GM19372 (cell line): ENCODE data around the gene ROPN1L.

Experiments used
- ATAC-seq: cut with Tn5 transposase; IDR thresholded peaks from one replicate; pipeline ENCODE4 v1.9.1; 2021; ENCODE audit warnings: mild to moderate bottlenecking, low read depth, moderate library complexity; ENCODE audit not compliant: unreplicated experiment

The ROPN1L gene

DNA sequence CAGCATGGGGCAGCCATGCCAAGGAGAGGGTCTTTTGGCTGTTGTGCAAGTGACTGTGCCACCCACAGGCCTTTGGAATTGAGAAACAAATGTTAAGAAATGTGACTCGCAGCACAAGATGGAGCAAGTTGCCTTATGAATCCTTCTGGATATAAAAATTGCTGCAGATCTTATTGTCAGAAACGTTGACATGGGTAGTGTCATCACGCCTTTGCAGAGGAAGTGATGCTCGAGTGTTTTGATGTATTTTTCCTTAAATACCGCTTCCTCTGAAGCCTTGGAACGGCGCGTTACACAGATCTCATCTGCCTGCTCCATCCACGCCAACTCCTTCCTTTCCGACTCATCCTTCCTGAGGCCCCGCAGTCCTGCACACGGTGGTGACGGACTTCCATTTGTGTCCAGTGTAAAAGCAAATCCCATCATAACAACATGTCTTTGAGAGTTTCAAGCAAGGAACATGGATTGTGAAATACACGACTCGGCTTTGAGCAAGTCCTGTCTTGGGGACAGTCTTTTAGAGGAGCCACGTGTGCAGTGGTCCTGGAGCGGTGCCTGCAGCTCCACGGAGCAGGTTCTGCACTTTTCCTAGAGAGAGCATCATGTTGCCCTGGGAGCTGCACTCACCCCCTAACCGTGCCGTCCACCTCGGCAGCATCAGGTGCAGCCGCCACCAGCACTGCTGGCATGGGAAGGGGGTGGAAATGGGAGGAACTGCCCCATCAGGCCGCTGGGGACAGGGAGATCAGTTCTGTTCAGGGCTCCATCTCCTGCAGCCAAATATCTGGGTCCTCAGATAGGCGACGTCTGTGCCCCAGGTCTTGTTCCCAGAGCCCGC is 15.1 kb downstream of the ROPN1L start:
- ATAC-seq, result no peak

- no peak for ATAC-seq
Measured at GRCh38 chr5:10457682-10458574, 16.2 kb downstream of the ROPN1L start.

- no peak for ATAC-seq
Measured at GRCh38 chr5:10459080-10460055, 17.7 kb downstream of the ROPN1L start.

DNA sequence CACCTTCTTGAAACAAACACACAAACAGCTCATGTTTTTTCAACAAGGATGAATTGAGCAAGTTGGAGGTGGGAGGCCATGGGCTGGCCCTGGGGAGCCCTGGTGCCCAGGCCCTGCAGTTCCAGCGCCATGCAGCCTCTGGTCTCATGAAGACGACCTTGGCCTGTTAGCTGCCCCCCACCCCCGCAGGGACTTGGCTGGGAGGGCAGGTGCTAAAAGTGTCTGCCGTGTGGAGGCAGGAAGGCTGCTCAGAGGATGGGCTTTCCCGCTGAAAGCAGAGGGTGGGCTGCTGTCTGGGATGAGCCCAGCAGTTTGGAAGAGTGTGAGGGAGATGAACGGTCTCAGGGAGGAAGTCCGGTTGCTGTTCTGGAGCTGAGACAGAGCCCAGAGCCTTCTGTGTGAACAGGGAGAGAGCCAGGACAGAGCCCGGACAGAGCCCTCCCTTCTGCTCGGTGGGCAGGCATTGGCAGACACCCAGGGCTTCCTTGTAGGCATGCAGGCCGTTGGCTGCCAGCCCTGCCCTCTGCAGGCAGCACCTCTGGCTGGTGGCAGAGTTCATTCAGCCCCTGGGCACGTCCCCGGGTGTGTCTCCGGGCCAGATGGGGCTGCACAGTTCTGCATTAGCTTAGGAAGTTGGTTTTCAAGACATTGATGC is 18.7 kb downstream of the ROPN1L start:
- no peak for ATAC-seq

DNA sequence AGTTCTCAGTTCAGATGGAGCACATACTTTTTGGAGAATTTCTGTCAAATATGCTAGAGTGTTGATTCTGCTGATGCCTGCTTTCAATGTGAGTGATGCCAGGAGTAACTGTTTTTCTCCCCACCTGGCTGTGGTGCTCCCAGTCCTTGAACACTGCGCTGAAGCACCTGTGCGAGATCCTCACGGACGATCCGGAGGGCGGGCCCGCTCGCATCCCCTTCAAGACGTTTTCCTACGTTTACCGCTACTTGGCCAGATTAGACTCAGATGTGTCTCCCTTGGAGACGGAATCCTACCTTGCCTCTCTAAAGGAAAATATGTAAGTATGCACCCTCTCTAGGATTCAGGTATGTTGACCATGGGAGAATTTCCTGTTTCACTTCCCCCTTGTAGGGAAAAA is 19.4 kb downstream of the ROPN1L start:
- no peak for ATAC-seq

GRCh38 chr5:10461904-10462555 is 20.4 kb downstream of the ROPN1L start:
- no peak for ATAC-seq

DNA sequence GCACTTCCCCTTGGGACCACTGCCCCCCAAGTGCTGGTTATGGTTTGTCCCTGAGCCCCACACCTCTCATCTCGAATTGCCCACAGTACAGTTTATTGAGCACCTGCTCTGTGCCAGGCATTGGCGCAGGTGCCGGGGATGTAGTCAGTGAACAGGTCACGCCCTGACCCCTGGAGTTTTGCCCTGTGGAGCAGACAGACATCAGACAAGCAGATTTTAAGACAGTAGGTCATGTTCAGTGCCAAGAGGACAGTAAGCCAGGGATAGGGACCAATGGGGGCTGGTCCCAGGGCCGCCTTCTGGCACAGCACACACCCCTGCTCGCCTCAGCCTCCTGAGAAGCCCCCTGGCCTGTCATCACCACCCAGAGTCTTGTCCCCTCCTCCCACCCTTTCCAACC is 21.9 kb downstream of the ROPN1L start:
- no peak for ATAC-seq

GRCh38 chr5:10464173-10464572 is 22.5 kb downstream of the ROPN1L start:
- ATAC-seq, result no peak

- ATAC-seq, result no peak
Measured at GRCh38 chr5:10465726-10466125, 24.0 kb downstream of the ROPN1L start.

GRCh38 chr5:10466446-10467073 is 24.9 kb downstream of the ROPN1L start:
- ATAC-seq, result no peak

GRCh38 chr5:10467281-10468198 is 25.9 kb downstream of the ROPN1L start:
- no peak for ATAC-seq

GRCh38 chr5:10468256-10468655 is 26.6 kb downstream of the ROPN1L start:
- no peak for ATAC-seq

DNA sequence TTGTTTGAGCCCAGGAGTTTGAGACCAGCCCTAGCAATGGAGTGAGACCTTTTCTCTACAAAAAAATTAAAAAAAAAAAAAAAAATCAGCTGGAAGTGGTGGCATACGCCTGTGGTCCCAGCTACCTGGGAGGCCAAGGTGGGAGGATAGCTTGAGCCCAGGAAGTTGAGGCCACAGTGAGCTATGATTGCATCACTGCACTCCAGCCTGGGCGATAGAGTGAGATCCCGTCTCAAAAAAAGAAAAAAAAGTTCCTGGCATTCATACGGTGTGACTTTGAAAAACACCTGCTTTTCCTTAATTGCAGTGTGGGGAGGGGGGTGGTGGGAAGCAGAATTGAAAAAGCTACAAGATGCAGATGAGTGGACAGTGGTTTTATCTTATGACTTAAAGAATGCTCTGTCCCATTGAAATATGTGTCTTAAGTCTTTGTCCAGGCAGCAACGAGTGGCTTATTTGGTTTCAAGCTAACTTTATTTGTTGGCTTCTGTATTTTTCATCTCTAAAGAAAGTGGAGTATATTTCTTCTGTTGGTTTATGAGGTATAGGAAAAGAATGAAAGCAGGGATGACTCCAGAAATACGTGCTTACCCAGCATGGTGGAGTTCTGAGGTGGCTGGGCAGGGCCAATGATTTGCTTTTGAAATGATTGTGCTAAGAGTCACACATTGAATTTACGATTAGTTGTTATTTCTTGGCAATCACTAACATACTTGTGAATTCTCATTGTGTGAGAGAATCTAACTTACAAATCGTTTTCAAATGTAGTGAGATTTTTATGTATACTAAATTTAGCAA is 27.8 kb downstream of the ROPN1L start:
- no peak for ATAC-seq

GRCh38 chr5:10470669-10471068 is 29.0 kb downstream of the ROPN1L start:
- ATAC-seq, result no peak

GRCh38 chr5:10471677-10472076 is 30.0 kb downstream of the ROPN1L start:
- ATAC-seq, result no peak

GRCh38 chr5:10474521-10475075 is 32.9 kb downstream of the ROPN1L start:
- ATAC-seq, result no peak
